ENCODE results near the gene TRIM17.
A peak's percentile ranks its signal among the peaks of the same experiment; 100 is the strongest.

Gene TRIM17

GRCh38 chr1:228417483-228418203 lies 982 bp upstream of the TRIM17 start:
- H3K4me1 ChIP-seq (ENCODE audit: control insufficient read depth in 2 of 2, insufficient read depth in 2 of 2, low read length in 2 of 2), result peaks cover 4 to 6% of the 10 kb centered on the region in 2 donors
- no peak overlapping the region for H3K27ac ChIP-seq (ENCODE audit: low read depth in 2 of 2, low read length in 2 of 2)
- no peaks in the 10 kb centered on the region for H3K36me3 ChIP-seq (ENCODE audit: control insufficient read depth in 2 of 2, insufficient read depth in 2 of 2, low read length in 2 of 2)
- no peak overlapping the region for H3K4me3 ChIP-seq (ENCODE audit: low read length in 2 of 2)
- H3K9ac ChIP-seq (ENCODE audit: low read depth in 1 of 2, low read length in 2 of 2), result no peak overlapping the region
- peaks cover 0 to 3% of the 10 kb centered on the region in 2 donors for H3K9me3 ChIP-seq (ENCODE audit: control insufficient read depth in 2 of 2, low read length in 2 of 2)
- H3K27me3 ChIP-seq (ENCODE audit: control insufficient read depth in 2 of 2, insufficient read depth in 2 of 2, low read length in 2 of 2), result peaks cover 9 to 10% of the 10 kb centered on the region in 2 donors

- Histone ChIP-seq H3K36me3 (ENCODE audit: control insufficient read depth in 2 of 2, insufficient read depth in 2 of 2, low read length in 2 of 2) (no peaks in the 10 kb centered on the region), H3K4me3 (ENCODE audit: low read length in 2 of 2) (no peak overlapping the region), H3K27ac (ENCODE audit: low read depth in 2 of 2, low read length in 2 of 2) (no peak overlapping the region), H3K9me3 (ENCODE audit: control insufficient read depth in 2 of 2, low read length in 2 of 2) (peaks cover 0 to 3% of the 10 kb centered on the region in 2 donors), H3K4me1 (ENCODE audit: control insufficient read depth in 2 of 2, insufficient read depth in 2 of 2, low read length in 2 of 2) (peaks cover 4 to 6% of the 10 kb centered on the region in 2 donors), H3K9ac (ENCODE audit: low read depth in 1 of 2, low read length in 2 of 2) (no peak overlapping the region), H3K27me3 (ENCODE audit: control insufficient read depth in 2 of 2, insufficient read depth in 2 of 2, low read length in 2 of 2) (peaks cover 9 to 10% of the 10 kb centered on the region in 2 donors)
These were observed 400 bp upstream of the TRIM17 start for GRCh38 chr1:228417061-228417460.

GRCh38 chr1:228415853-228416216 lies 826 bp downstream of the TRIM17 start:
- Histone ChIP-seq H3K27me3 (ENCODE audit: control insufficient read depth in 2 of 2, insufficient read depth in 2 of 2, low read length in 2 of 2) (peaks cover 9 to 10% of the 10 kb centered on the region in 2 donors), H3K9ac (ENCODE audit: low read depth in 1 of 2, low read length in 2 of 2) (no peak overlapping the region), H3K36me3 (ENCODE audit: control insufficient read depth in 2 of 2, insufficient read depth in 2 of 2, low read length in 2 of 2) (no peaks in the 10 kb centered on the region), H3K27ac (ENCODE audit: low read depth in 2 of 2, low read length in 2 of 2) (no peak overlapping the region), H3K9me3 (ENCODE audit: control insufficient read depth in 2 of 2, low read length in 2 of 2) (peaks cover 0 to 3% of the 10 kb centered on the region in 2 donors), H3K4me1 (ENCODE audit: control insufficient read depth in 2 of 2, insufficient read depth in 2 of 2, low read length in 2 of 2) (peaks cover 4 to 6% of the 10 kb centered on the region in 2 donors), H3K4me3 (ENCODE audit: low read length in 2 of 2) (peak overlapping the region in 1 of 2 donors; percentile 48)

- H3K4me3 ChIP-seq (ENCODE audit: low read length in 2 of 2), result no peak overlapping the region
- H3K4me1 ChIP-seq (ENCODE audit: control insufficient read depth in 2 of 2, insufficient read depth in 2 of 2, low read length in 2 of 2), result peaks cover 4 to 6% of the 10 kb centered on the region in 2 donors
These were observed 1.4 kb downstream of the TRIM17 start for GRCh38 chr1:228415221-228415620.

GRCh38 chr1:228414511-228415211 lies 2.0 kb downstream of the TRIM17 start:
- Histone ChIP-seq H3K27me3 (ENCODE audit: control insufficient read depth in 2 of 2, insufficient read depth in 2 of 2, low read length in 2 of 2) (peaks cover 9 to 10% of the 10 kb centered on the region in 2 donors), H3K9ac (ENCODE audit: low read depth in 1 of 2, low read length in 2 of 2) (no peak overlapping the region), H3K4me1 (ENCODE audit: control insufficient read depth in 2 of 2, insufficient read depth in 2 of 2, low read length in 2 of 2) (peaks cover 4 to 6% of the 10 kb centered on the region in 2 donors), H3K4me3 (ENCODE audit: low read length in 2 of 2) (no peak overlapping the region), H3K9me3 (ENCODE audit: control insufficient read depth in 2 of 2, low read length in 2 of 2) (peaks cover 0 to 3% of the 10 kb centered on the region in 2 donors), H3K27ac (ENCODE audit: low read depth in 2 of 2, low read length in 2 of 2) (no peak overlapping the region), H3K36me3 (ENCODE audit: control insufficient read depth in 2 of 2, insufficient read depth in 2 of 2, low read length in 2 of 2) (peaks cover 0 to 4% of the 10 kb centered on the region in 2 donors)

More at GRCh38 chr1:228415221-228415620, 1.4 kb downstream of the TRIM17 start:
- Histone ChIP-seq H3K36me3 (ENCODE audit: control insufficient read depth in 2 of 2, insufficient read depth in 2 of 2, low read length in 2 of 2) (peaks cover 0 to 3% of the 10 kb centered on the region in 2 donors), H3K9me3 (ENCODE audit: control insufficient read depth in 2 of 2, low read length in 2 of 2) (peaks cover 0 to 3% of the 10 kb centered on the region in 2 donors), H3K9ac (ENCODE audit: low read depth in 1 of 2, low read length in 2 of 2) (no peak overlapping the region), H3K27me3 (ENCODE audit: control insufficient read depth in 2 of 2, insufficient read depth in 2 of 2, low read length in 2 of 2) (peaks cover 9 to 10% of the 10 kb centered on the region in 2 donors), H3K27ac (ENCODE audit: low read depth in 2 of 2, low read length in 2 of 2) (no peak overlapping the region)

- H3K9ac ChIP-seq (ENCODE audit: low read depth in 1 of 2, low read length in 2 of 2), result no peak overlapping the region
- peaks cover 0 to 3% of the 10 kb centered on the region in 2 donors for H3K9me3 ChIP-seq (ENCODE audit: control insufficient read depth in 2 of 2, low read length in 2 of 2)
- peaks cover 0 to 4% of the 10 kb centered on the region in 2 donors for H3K36me3 ChIP-seq (ENCODE audit: control insufficient read depth in 2 of 2, insufficient read depth in 2 of 2, low read length in 2 of 2)
- H3K4me3 ChIP-seq (ENCODE audit: low read length in 2 of 2), result no peak overlapping the region
- no peak overlapping the region for H3K27ac ChIP-seq (ENCODE audit: low read depth in 2 of 2, low read length in 2 of 2)
- H3K27me3 ChIP-seq (ENCODE audit: control insufficient read depth in 2 of 2, insufficient read depth in 2 of 2, low read length in 2 of 2), result peaks cover 9 to 10% of the 10 kb centered on the region in 2 donors
- peaks cover 4 to 6% of the 10 kb centered on the region in 2 donors for H3K4me1 ChIP-seq (ENCODE audit: control insufficient read depth in 2 of 2, insufficient read depth in 2 of 2, low read length in 2 of 2)
These were observed 3.2 kb downstream of the TRIM17 start for GRCh38 chr1:228413241-228414010.

- peaks cover 6 to 9% of the 10 kb centered on the region in 2 donors for H3K27me3 ChIP-seq (ENCODE audit: control insufficient read depth in 2 of 2, insufficient read depth in 2 of 2, low read length in 2 of 2)
- H3K9ac ChIP-seq (ENCODE audit: low read depth in 1 of 2, low read length in 2 of 2), result no peak overlapping the region
- peaks cover 9 to 14% of the 10 kb centered on the region in 2 donors for H3K4me1 ChIP-seq (ENCODE audit: control insufficient read depth in 2 of 2, insufficient read depth in 2 of 2, low read length in 2 of 2)
- H3K36me3 ChIP-seq (ENCODE audit: control insufficient read depth in 2 of 2, insufficient read depth in 2 of 2, low read length in 2 of 2), result peaks cover 0 to 4% of the 10 kb centered on the region in 2 donors
- no peak overlapping the region for H3K4me3 ChIP-seq (ENCODE audit: low read length in 2 of 2)
- no peak overlapping the region for H3K27ac ChIP-seq (ENCODE audit: low read depth in 2 of 2, low read length in 2 of 2)
- peaks cover 0 to 3% of the 10 kb centered on the region in 2 donors for H3K9me3 ChIP-seq (ENCODE audit: control insufficient read depth in 2 of 2, low read length in 2 of 2)
These were observed 4.9 kb downstream of the TRIM17 start for GRCh38 chr1:228411548-228412430.

- peaks cover 0 to 4% of the 10 kb centered on the region in 2 donors for H3K36me3 ChIP-seq (ENCODE audit: control insufficient read depth in 2 of 2, insufficient read depth in 2 of 2, low read length in 2 of 2)
- peaks cover 7 to 13% of the 10 kb centered on the region in 2 donors for H3K4me1 ChIP-seq (ENCODE audit: control insufficient read depth in 2 of 2, insufficient read depth in 2 of 2, low read length in 2 of 2)
- peaks cover 0 to 3% of the 10 kb centered on the region in 2 donors for H3K9me3 ChIP-seq (ENCODE audit: control insufficient read depth in 2 of 2, low read length in 2 of 2)
- H3K9ac ChIP-seq (ENCODE audit: low read depth in 1 of 2, low read length in 2 of 2), result no peak overlapping the region
- H3K4me3 ChIP-seq (ENCODE audit: low read length in 2 of 2), result no peak overlapping the region
- H3K27ac ChIP-seq (ENCODE audit: low read depth in 2 of 2, low read length in 2 of 2), result no peak overlapping the region
- peaks cover 6 to 7% of the 10 kb centered on the region in 2 donors for H3K27me3 ChIP-seq (ENCODE audit: control insufficient read depth in 2 of 2, insufficient read depth in 2 of 2, low read length in 2 of 2)
These were observed 5.5 kb downstream of the TRIM17 start for GRCh38 chr1:228411121-228411520.

- Histone ChIP-seq H3K4me3 (ENCODE audit: low read length in 2 of 2) (no peak overlapping the region), H3K36me3 (ENCODE audit: control insufficient read depth in 2 of 2, insufficient read depth in 2 of 2, low read length in 2 of 2) (peaks cover 0 to 4% of the 10 kb centered on the region in 2 donors), H3K9ac (ENCODE audit: low read depth in 1 of 2, low read length in 2 of 2) (no peak overlapping the region), H3K4me1 (ENCODE audit: control insufficient read depth in 2 of 2, insufficient read depth in 2 of 2, low read length in 2 of 2) (peaks cover 6 to 10% of the 10 kb centered on the region in 2 donors), H3K27ac (ENCODE audit: low read depth in 2 of 2, low read length in 2 of 2) (no peak overlapping the region), H3K27me3 (ENCODE audit: control insufficient read depth in 2 of 2, insufficient read depth in 2 of 2, low read length in 2 of 2) (peaks cover 1 to 2% of the 10 kb centered on the region in 2 donors), H3K9me3 (ENCODE audit: control insufficient read depth in 2 of 2, low read length in 2 of 2) (peaks cover 0 to under 1% of the 10 kb centered on the region in 2 donors)
These were observed 6.0 kb downstream of the TRIM17 start for GRCh38 chr1:228410671-228411070.
